GM19452 (cell line): Measurements from ENCODE around the gene RCC1.
"Not testable (repeated sequence)": the region's sequence is repeated elsewhere in the genome, so short reads cannot be mapped to it uniquely, and the experiment has no call there.

ENCODE experiments used
- ATAC-seq: cut with Tn5 transposase; IDR thresholded peaks from one replicate; pipeline ENCODE4 v1.9.1; 2021; ENCODE audit not compliant: unreplicated experiment

Gene RCC1

GRCh38 chr1:28586585-28587391 lies 80.9 kb downstream of the RCC1 start:
- ATAC-seq = not testable (repeated sequence)
